Left ventricle myocardium superior (tissue), 1 donor: ENCODE results near the gene AKR1A1. TPM values are rescaled to one million over a fixed set of nuclear protein-coding genes. Genes with fewer than 3 reads are reported as not detected.
"Not testable (repeated sequence)": the region's sequence is repeated elsewhere in the genome, so short reads cannot be mapped to it uniquely, and the experiment has no call there.

ENCODE experiments used
- ATAC-seq: fragments of 200-7000 bp; cut with Tn5 transposase; one replicate; pipeline ENCODE4 v1.9.1; 2020; ENCODE audit warnings: mild to moderate bottlenecking, moderate library complexity
- DNase-seq: peaks from one replicate; pipeline ENCODE4 v3.0.0-alpha.2; 2020
- intact Hi-C: fragments of 100-400 bp; cut with micrococcal nuclease; formaldehyde crosslinking; loops from one replicate; pipeline ENCODE4 v1.11.0; 2022
- total RNA-seq: library from RNA; stranded (reverse); fragmentation: NEBNext Ultra II Directional; extraction: Animal tissue kit (Norgen Biotek cat#: 25700); gene quantifications from one replicate; pipeline ENCODE4 v1.2.1, GENCODE V29; 2021
- donor health status: DM: no; HTN: yes; CAD: no; lungs with severe emphysema.

Gene AKR1A1
- total RNA-seq, 1 donor from 2014 or later, result 43.2 TPM

- DNase-seq, ATAC-seq, intact Hi-C loops: not testable (repeated sequence)
Measured at GRCh38 chr1:45596765-45597164, 46.1 kb downstream of the AKR1A1 start.

- intact Hi-C loops, result no loop called here
- DNase-seq (no peak), ATAC-seq (no peak)
Measured at GRCh38 chr1:45604239-45604638, 53.6 kb downstream of the AKR1A1 start.

- DNase-seq, result no peak
- peak; percentile 44 for ATAC-seq
- intact Hi-C loops, result no loop called here
Measured at GRCh38 chr1:45607404-45608074, 56.9 kb downstream of the AKR1A1 start.

GRCh38 chr1:45608175-45609156 lies 57.8 kb downstream of the AKR1A1 start:
- ATAC-seq (peak; percentile 27), DNase-seq (no peak)
- intact Hi-C loops, result no loop called here

- intact Hi-C loops, result no loop called here
- ATAC-seq (no peak), DNase-seq (no peak)
Measured at GRCh38 chr1:45610589-45611226, 60.1 kb downstream of the AKR1A1 start.

GRCh38 chr1:45612941-45613579 lies 62.4 kb downstream of the AKR1A1 start:
- DNase-seq (no peak), ATAC-seq (no peak)

GRCh38 chr1:45615885-45616284 lies 65.3 kb downstream of the AKR1A1 start:
- no peak for ATAC-seq
- DNase-seq, result no peak
- intact Hi-C loops, result no loop called here

More at GRCh38 chr1:45612941-45613579, 62.4 kb downstream of the AKR1A1 start:
- intact Hi-C loops, result no loop called here

GRCh38 chr1:45617618-45618017 lies 67.0 kb downstream of the AKR1A1 start:
- DNase-seq (no peak), ATAC-seq (no peak)
- intact Hi-C loops, result no loop called here

GRCh38 chr1:45619149-45619921 lies 68.7 kb downstream of the AKR1A1 start:
- no peak for DNase-seq
- intact Hi-C loops, result no loop called here
- ATAC-seq, result no peak

Other genes starting within 250 kb of the AKR1A1 start
- gene HPDL, start 223.9 kb upstream of the AKR1A1 start, total RNA-seq, result not detected
- gene TOE1, start 210.7 kb upstream of the AKR1A1 start, total RNA-seq, result 3.5 TPM
- gene MUTYH, start 210.4 kb upstream of the AKR1A1 start, total RNA-seq, result 7.7 TPM
- gene TESK2, start 59.7 kb upstream of the AKR1A1 start, total RNA-seq, result 1.9 TPM
- 0.30 TPM for gene CCDC163, start 50.8 kb upstream of the AKR1A1 start, total RNA-seq
- gene MMACHC, start 50.5 kb upstream of the AKR1A1 start, total RNA-seq, result 24.7 TPM
- 311 TPM for gene PRDX1, start 28.9 kb upstream of the AKR1A1 start, total RNA-seq
- gene NASP, start 33.2 kb downstream of the AKR1A1 start, total RNA-seq, result 29.5 TPM
- gene CCDC17, start 73.2 kb downstream of the AKR1A1 start, total RNA-seq, result 0.64 TPM
- 78.9 TPM for gene GPBP1L1, start 135.7 kb downstream of the AKR1A1 start, total RNA-seq
- gene TMEM69, start 137.4 kb downstream of the AKR1A1 start, total RNA-seq, result 21.7 TPM
- gene IPP, start 199.8 kb downstream of the AKR1A1 start, total RNA-seq, result 12.2 TPM